Suprapubic skin (tissue), 4 donors: ENCODE data around the gene PYGB. TPM values are rescaled to one million over a fixed set of nuclear protein-coding genes. Genes with fewer than 3 reads are reported as not detected.

Experiments
- DNase-seq, 2 donors: peaks; one replicate each; pipeline ENCODE4 v3.0.0-alpha.2; 2019; ENCODE audit warnings: low spot score in 2 of 2
- H3K27ac ChIP-seq: fragments of 200-600 bp; sonication (generic); one replicate; pipeline ENCODE4 v1.5.1; 2019
- H3K27me3 ChIP-seq: fragments of 200-600 bp; sonication (generic); one replicate; pipeline ENCODE4 v1.5.1; 2019
- H3K36me3 ChIP-seq: fragments of 200-600 bp; sonication (generic); one replicate; pipeline ENCODE4 v1.5.1; 2019
- H3K4me1 ChIP-seq: fragments of 200-600 bp; sonication (generic); one replicate; pipeline ENCODE4 v1.5.1; 2019
- H3K4me3 ChIP-seq: fragments of 200-600 bp; sonication (generic); one replicate; pipeline ENCODE4 v1.5.1; 2019; ENCODE audit warnings: mild to moderate bottlenecking
- H3K9me3 ChIP-seq: fragments of 200-600 bp; sonication (generic); one replicate; pipeline ENCODE4 v1.5.1; 2019
- EP300 ChIP-seq: sonication (generic); formaldehyde crosslinking; IDR thresholded peaks from one replicate; pipeline ENCODE4 v1.6.1; 2017; ENCODE audit warnings: antibody characterized with exemption
- POLR2A ChIP-seq, 2 donors: fragments of 450-650 bp; IDR thresholded peaks; one replicate each; pipeline ENCODE4 v1.6.1; 2017; ENCODE audit warnings: antibody characterized with exemption in 2 of 2, mild to moderate bottlenecking in 2 of 2, moderate library complexity in 2 of 2
- POLR2AphosphoS5 ChIP-seq, 3 donors: sonication (generic); formaldehyde crosslinking; IDR thresholded peaks; one replicate each; pipeline ENCODE4 v1.6.1; 2017; ENCODE audit warnings: antibody characterized with exemption in 3 of 3
- WGBS: methylation state at CpG from one replicate; pipeline ENCODE4 v1.1.5; 2018; 5-methylcytosine and 5-hydroxymethylcytosine counted together
- total RNA-seq, 4 donors: library from RNA; depleted of rRNA; stranded (reverse); fragments of >200 nt; gene quantifications; one replicate each; pipeline ENCODE4 v1.1.0, GENCODE V29; 2016
- TF ChIP-seq, protein P1 (sequence below), 2 donors: fragments of 200-600 bp in 1 of 2; fragments of 450-650 bp in 1 of 2; sonication (generic) in 1 of 2; IDR thresholded peaks; one replicate each; pipeline ENCODE4 v1.5.1; 2016 to 2019; ENCODE audit warnings: antibody characterized with exemption in 2 of 2, mild to moderate bottlenecking in 1 of 2, moderate library complexity in 1 of 2

The PYGB gene
- total RNA-seq, 4 donors from 2014 or later = 142 to 247 (median 198) TPM

DNA sequence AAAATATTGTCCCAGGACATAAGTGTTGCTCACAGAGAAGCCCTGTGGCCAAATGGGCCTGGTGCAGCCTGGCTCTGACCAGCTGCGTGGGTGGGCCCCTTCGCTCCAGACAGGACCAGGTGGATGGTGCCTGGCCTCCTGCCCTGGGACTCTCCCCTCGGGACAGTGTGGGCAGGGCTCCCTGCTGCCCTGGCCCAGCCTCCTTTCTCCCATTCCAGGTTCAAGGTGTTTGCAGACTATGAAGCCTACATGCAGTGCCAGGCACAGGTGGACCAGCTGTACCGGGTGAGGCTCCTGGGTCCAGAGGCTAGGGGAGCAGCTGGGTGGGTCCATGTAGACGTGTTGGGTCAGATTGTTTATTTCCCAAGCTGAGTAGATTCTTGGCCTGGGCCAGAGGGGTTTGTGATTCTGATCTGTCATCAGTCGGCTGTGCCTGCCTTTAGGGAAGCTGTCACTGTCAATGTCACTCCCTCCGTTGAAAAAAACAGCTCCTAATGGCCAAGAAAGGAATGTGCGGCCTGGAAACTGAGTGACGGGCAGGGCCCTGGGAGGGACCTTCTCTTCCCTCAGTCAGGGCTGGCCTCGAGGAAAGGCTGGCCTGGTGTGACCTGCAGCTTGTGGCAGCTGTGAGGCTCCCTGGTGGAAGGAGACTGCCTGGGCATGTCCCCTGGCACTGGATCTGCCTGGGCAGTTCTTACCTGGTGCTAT, 47.7 kb downstream of the PYGB start:
- Histone ChIP-seq H3K4me1 (peaks cover 26% of the 10 kb centered on the region), H3K9me3 (no peaks in the 10 kb centered on the region), H3K27ac (peak overlapping the region; percentile 39), H3K36me3 (peaks cover 75% of the 10 kb centered on the region), H3K4me3 (no peak overlapping the region), H3K27me3 (no peaks in the 10 kb centered on the region)
- WGBS = 35% methylated on average over 7 of the region's 10 CpGs
- TF ChIP-seq, protein P1, sequence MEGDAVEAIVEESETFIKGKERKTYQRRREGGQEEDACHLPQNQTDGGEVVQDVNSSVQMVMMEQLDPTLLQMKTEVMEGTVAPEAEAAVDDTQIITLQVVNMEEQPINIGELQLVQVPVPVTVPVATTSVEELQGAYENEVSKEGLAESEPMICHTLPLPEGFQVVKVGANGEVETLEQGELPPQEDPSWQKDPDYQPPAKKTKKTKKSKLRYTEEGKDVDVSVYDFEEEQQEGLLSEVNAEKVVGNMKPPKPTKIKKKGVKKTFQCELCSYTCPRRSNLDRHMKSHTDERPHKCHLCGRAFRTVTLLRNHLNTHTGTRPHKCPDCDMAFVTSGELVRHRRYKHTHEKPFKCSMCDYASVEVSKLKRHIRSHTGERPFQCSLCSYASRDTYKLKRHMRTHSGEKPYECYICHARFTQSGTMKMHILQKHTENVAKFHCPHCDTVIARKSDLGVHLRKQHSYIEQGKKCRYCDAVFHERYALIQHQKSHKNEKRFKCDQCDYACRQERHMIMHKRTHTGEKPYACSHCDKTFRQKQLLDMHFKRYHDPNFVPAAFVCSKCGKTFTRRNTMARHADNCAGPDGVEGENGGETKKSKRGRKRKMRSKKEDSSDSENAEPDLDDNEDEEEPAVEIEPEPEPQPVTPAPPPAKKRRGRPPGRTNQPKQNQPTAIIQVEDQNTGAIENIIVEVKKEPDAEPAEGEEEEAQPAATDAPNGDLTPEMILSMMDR (IDR thresholded peaks at IDR 0.05) = no peak
- no peak for TF ChIP-seq EP300
- no peak for TF ChIP-seq POLR2A (IDR thresholded peaks at IDR 0.05)
- no peak for DNase-seq

DNA sequence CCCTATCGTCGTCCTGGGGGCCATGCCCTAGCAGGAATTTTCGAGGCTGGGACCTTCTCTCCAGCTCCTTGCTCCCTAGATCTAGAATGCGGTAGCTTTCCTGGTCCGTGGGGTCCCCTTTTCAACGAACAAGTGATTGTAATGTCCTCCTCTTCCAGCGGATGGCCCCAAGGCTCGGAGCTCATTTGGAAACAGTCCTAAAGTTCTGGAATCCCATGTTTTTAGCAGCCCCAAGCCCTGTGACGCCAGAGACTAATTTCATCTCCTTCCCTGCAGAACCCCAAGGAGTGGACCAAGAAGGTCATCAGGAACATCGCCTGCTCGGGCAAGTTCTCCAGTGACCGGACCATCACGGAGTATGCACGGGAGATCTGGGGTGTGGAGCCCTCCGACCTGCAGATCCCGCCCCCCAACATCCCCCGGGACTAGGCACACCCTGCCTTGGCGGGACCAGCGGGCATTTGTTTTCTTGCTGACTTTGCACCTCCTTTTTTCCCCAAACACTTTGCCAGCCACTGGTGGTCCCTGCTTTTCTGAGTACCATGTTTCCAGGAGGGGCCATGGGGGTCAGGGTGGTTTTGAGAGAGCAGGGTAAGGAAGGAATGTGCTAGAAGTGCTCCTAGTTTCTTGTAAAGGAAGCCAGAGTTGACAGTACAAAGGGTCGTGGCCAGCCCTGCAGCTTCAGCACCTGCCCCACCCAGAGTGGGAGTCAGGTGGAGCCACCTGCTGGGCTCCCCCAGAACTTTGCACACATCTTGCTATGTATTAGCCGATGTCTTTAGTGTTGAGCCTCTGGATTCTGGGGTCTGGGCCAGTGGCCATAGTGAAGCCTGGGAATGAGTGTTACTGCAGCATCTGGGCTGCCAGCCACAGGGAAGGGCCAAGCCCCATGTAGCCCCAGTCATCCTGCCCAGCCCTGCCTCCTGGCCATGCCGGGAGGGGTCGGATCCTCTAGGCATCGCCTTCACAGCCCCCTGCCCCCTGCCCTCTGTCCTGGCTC, 48.5 kb downstream of the PYGB start:
- no peak for DNase-seq
- H3K4me1 ChIP-seq = peaks cover 29% of the 10 kb centered on the region
- H3K27me3 ChIP-seq = no peaks in the 10 kb centered on the region
- no peak for TF ChIP-seq EP300
- TF ChIP-seq POLR2AphosphoS5 (IDR thresholded peaks at IDR 0.05) = no peak
- TF ChIP-seq, protein P1 (IDR thresholded peaks at IDR 0.05) = no peak
- no peak for TF ChIP-seq POLR2A (IDR thresholded peaks at IDR 0.05)
- H3K36me3 ChIP-seq = peaks cover 68% of the 10 kb centered on the region
- H3K4me3 ChIP-seq = no peak overlapping the region
- H3K9me3 ChIP-seq = no peaks in the 10 kb centered on the region
- WGBS = 71% methylated on average over 22 of the region's 24 CpGs
- H3K27ac ChIP-seq = peak overlapping the region; percentile 21

DNA sequence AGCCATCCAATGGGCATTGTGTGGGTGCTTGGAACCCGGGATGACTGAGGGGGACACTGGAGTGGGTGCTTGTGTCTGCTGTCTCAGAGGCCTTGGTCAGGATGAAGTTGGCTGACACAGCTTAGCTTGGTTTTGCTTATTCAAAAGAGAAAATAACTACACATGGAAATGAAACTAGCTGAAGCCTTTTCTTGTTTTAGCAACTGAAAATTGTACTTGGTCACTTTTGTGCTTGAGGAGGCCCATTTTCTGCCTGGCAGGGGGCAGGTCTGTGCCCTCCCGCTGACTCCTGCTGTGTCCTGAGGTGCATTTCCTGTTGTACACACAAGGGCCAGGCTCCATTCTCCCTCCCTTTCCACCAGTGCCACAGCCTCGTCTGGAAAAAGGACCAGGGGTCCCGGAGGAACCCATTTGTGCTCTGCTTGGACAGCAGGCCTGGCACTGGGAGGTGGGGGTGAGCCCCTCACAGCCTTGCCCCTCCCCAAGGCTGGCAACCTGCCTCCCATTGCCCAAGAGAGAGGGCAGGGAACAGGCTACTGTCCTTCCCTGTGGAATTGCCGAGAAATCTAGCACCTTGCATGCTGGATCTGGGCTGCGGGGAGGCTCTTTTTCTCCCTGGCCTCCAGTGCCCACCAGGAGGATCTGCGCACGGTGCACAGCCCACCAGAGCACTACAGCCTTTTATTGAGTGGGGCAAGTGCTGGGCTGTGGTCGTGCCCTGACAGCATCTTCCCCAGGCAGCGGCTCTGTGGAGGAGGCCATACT, 49.4 kb downstream of the PYGB start:
- Histone ChIP-seq H3K9me3 (no peaks in the 10 kb centered on the region), H3K4me3 (no peak overlapping the region), H3K27me3 (no peaks in the 10 kb centered on the region), H3K36me3 (peaks cover 69% of the 10 kb centered on the region), H3K27ac (peak overlapping the region; percentile 21), H3K4me1 (peaks cover 29% of the 10 kb centered on the region)
- no peak for TF ChIP-seq EP300
- no peak for TF ChIP-seq POLR2AphosphoS5 (IDR thresholded peaks at IDR 0.05)
- TF ChIP-seq, protein P1 (IDR thresholded peaks at IDR 0.05) = no peak
- TF ChIP-seq POLR2A (IDR thresholded peaks at IDR 0.05) = no peak
- DNase-seq = no peak
- WGBS = 81% methylated on average over 7 of the region's 10 CpGs

DNA sequence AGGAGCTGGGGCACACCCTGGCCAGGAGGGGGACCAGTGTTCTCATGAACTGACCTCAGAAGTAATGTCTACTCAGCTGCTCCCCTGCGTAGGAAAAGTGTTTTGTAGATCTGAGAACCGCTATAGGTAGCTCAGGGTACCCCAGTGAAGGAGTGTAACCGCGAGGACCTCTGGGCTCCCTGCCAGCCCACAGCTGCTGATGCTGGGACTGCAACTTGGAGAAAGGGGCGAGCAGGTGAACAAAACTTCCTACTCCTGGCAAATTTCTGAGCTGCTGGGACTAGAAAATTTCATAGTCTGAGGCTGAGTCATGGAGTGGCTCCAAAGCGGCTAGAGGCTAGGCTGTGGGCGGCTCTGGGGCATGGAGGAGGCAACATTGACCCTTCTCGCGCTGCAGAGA, 51.9 kb downstream of the PYGB start:
- TF ChIP-seq EP300 (no peak), POLR2A (IDR thresholded peaks at IDR 0.05) (no peak), POLR2AphosphoS5 (IDR thresholded peaks at IDR 0.05) (no peak)
- TF ChIP-seq, protein P1 (IDR thresholded peaks at IDR 0.05) = no peak
- Histone ChIP-seq H3K36me3 (peaks cover 72% of the 10 kb centered on the region), H3K9me3 (no peaks in the 10 kb centered on the region), H3K27ac (no peak overlapping the region), H3K4me3 (no peak overlapping the region), H3K27me3 (no peaks in the 10 kb centered on the region), H3K4me1 (peaks cover 25% of the 10 kb centered on the region)
- 83% methylated on average over 8 of the region's 9 CpGs for WGBS
- DNase-seq = no peak
